GM19467 (cell line): Measurements from ENCODE around the gene HYAL3.

Source experiments
- ATAC-seq: cut with Tn5 transposase; IDR thresholded peaks from one replicate; pipeline ENCODE4 v1.9.1; 2021; ENCODE audit warnings: mild to moderate bottlenecking, moderate library complexity; ENCODE audit not compliant: unreplicated experiment

Gene HYAL3

DNA sequence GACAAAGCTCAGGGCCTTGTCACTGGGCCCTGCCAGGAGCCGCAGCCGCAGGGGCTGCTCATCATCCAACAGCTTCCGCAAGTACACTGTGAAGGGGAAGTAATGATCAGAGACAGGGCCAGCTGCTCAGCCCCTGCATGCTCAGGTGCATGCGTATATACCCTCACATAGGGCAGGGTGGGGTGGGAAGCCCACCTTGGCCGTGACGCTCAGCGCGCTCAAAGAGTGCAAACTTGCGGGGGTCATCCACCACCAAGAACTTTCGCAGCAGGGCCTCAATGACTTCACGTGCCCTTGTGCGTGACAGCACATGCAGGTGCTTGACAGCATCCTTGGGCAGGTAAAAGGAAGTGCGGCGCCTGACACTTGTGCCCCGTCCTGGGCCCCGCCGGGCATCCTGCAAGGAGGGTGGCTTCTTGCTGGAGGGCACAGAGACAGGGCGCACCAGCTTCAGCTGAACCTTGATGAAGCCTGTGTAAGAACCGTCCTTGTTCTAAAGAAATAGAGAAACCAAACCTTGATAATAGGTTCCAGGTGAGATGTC lies 32.2 kb upstream of the HYAL3 start:
- ATAC-seq, result no peak

DNA sequence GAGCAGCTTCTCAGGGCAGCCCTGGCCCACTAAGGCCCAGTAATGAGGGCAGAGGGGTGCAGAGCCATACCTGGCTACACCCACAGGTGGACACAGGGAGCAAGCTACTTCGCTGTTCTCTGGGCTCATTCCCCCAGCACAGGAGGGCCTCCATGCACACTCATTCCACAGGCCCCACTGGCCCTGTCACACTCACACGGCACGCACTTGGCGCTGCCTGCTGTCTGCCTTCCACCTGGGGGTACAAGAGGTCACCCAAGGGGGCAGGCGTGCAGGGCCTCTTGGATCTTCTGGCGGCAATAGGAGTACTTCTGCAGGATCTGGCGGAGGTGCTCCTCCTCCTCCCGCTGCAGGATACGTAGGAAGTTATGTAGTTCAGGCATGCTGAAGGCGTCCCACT lies 31.1 kb upstream of the HYAL3 start:
- no peak for ATAC-seq

DNA sequence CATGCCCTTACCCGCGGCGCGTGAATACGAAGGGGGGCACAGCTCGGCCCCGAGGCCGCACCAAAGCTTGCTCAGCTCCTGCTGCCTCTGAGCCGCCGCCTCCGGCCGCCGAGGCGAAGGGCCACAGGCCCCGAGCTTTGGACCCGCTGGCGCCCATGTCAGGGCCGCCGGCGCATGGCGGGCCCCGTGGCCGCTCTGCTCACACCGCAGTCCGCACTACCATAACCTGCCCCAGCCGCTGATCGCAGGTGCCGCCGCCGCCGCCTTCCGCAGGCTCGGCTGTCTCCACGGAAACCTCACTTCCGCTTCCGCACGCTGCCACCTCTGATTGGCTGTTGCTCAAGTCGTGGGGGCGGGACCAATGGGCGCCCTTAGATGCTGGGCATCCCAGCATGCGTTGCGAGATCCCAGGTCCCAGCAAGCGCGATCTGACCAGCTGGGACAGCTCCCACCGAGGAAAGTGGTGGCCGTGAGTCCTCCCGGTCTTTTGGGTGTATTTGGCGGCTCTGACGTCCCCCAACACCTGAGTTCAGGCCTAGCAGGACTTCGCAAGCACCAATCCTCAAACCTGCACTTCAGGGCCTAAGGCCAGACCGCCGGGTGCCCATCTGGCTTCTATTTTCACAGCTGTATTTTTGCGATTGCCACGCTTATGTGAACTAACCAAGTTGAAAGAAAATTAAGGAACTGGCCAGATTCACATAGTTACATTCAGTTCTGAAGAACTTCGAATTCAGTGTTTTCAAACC lies 28.9 kb upstream of the HYAL3 start, which contains the start of gene TUSC2:
Gene TUSC2, minus strand, starts transcription at position 281 of the 749 bp plus-strand sequence. Its CDS starts 124 bp downstream, at position 157.
- peak; percentile 73 for ATAC-seq

DNA sequence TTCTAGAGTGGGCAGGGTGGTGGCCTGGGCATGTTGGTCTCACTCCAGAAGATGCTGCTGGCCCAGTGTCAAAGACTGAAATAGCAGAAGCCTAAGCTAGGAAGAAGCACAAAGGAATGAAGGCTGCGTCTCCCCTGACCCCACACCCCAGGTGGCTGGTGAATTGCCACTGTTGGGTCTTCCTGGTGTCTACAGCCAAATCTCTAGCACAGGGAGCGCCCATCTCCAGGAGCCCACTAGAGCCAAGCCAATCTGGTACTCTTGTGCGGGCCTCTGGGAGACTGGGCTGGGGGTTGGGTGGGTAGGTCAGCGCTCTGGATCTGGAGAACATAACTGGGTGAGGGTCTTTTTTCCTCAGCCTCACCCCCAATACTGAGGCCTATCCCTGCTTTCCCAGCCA lies 27.9 kb upstream of the HYAL3 start:
- ATAC-seq, result no peak

DNA sequence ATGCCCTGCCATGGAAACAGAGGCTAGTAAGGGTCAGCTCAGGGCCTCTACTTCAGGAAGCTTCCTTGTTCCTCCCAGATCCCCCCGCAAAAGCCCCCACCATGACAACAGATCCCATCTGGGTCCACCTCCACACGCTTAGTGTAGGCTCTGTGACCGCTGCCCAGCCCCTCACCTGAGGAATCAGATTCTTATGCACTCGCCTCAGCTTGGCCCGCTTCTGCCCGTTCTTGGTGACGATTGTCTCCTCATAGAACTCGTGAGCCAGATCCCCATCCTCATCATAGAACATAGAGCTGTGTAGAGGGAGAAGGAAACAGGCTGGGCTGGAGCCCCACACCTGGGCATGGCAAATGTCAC lies 27.0 kb upstream of the HYAL3 start:
- ATAC-seq, result no peak

DNA sequence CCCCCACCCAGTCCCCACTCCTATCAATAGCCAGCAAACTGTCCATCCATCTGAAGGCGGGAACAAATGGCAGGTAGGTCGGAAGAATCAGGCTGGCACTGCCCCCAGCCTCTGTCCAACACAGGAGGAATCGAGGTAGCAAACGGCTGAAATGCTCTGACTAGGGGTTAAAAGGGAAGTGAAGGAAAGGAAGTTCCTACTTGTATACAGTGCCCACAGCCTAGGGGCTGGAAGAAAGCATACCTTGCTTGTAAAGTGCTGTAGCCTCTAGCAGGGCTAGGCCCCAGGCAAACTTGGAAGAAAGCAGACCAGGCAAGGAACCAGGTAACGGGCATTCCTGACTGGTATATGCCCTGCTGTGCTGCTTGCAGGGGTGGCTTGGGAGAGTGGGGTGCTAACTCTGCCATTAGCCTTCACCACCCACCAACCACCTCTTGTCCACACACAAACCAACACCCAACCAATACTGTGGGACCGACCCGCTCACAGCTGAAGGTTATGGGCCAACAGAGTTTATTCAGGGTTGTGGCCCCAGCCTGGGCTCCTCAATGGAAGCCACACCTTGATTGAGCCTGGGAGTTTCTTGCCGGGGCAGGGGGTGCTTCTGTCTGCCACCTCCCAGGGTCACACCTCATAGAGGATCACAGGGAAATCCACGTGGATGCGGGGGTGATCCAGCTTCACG lies 26.4 kb upstream of the HYAL3 start:
- ATAC-seq, result no peak

DNA sequence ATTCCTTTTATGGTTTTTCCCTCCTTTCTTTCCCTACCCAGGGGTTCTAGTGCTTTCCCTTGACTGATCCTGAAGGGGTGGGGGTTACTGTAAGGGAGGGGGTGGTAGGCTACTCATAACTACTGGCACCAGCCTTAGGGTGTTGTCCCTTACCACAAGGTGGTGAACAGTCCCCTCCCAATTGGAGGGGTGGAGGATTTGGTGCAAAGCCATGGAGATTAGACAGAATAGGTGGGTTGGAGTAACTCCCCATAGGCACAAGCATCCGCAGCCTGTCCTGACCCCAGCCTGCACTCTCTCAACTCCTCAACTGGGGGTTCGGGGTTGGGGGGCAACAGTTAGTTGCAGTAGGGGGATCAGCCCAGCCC lies 25.9 kb upstream of the HYAL3 start:
- ATAC-seq, result no peak

DNA sequence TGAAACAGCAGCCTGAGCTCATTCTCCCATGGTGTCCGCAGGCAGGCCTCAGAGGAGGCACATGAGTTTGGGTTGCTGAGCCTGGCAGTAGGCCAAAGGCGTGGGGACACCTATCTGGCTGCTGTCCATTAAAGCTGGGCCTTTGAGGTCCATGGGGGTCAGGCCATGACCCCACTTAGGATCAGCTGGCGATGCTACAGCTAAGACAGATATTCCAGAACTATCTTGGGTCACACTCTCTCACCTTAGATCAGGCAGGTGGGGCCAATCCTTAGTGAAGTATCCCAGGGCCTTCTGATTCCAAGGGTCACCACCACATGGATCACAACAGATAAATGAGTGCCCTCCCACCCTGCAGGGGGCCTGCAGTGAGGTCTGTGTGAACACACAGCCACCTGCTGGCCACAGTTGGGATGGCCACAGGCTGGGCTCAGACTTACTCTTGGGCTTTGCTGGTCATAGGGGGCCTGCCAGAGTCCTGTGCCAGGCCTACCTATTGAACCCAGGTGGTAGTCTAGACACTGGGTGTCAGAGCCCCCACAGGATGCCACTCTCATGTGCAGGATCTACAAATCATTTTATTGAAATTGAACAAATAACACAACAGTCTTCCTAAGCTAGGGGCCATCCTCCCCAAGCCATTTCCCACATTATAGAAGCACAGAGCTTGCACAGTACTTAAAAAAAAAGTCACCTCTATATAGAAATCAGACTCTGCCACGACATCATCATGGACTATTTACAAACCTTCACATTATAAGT lies 25.3 kb upstream of the HYAL3 start:
- no peak for ATAC-seq

DNA sequence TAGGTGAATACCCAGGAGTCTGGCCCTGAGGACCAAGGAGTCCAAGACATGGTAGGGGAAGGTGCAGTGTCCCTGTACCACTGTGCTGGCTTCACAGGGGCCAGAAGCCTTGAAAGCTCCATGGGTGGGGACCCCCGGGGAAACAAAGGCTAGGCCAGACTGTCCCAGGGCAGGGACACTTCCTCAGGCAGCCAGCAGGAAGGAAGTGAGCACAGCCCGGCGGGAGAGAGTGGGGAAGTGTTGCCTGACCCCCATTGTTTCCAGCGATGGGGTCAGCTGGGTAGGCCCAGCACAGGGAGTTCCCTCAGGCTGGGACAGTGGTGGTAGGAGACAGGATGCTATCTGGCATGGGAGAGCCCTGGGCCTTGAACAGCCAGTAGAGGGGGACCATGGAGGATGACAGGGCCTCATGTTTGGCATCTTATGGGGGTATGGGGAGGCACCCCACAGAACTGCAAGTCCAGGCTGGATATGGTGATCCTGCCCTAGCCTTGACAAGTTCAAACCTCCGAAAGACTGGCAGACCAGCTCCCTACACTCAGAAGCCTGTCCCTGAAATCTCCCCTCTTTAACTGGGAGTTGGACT lies 24.5 kb upstream of the HYAL3 start:
- ATAC-seq, result no peak

DNA sequence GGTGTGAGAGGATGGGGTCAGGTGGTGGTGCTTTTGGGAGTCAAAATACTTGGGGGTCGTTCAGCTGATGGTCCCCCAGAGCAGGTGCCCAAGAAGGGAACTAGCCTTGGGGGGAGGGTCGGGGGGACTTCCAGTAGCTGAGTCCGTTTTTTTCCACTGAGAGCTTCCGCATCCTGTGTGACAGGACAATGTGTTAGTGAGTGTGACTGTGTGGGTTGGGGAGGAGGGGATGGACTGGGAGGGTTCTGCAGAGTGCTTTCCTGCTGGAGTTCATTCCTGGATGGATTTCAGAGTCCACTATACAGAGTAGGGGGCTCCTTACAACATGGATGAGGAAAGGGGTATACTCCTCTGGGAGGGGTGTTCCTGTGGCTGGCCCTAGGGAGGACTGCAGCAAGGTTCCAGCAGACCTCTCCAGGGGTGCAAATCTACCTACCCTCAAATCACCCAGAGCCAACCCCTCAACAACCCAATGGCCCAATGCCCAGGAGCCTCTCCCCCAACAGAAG lies 23.9 kb upstream of the HYAL3 start:
- no peak for ATAC-seq

DNA sequence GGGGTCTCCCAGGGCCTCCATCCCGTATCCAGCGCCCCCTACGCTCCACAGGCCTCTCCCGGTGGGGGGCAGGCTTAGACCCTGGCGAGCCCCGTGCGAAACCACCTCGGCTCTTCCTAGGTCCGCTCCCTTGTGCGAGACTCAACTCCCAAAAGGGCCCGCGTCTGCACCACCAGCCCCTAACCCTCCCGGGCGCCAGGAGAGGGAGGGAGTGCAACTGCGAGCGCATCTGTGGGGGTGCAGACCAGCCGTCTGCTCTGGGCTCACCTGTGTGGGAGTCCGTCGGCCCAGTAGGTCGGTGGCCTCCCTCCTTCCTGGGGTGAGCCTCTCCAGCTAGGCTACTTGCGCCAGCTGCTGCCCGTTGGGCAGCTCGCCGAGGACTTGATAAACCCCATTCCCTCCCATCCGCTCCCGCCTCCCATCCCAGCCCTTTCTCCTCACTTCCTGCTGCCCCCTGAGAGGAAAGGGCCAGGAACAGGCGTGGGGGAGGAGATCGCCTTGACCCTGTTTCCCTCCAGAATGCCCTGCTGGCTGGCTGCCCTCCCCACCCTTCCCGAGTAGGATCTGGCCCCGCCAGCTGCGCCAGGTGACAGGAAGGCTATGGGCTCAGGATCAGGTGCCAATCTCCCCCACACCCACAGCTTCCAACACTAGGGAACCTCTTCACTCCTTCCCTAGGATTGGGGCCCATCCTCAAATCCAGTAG lies 23.3 kb upstream of the HYAL3 start, which contains the start of gene HYAL2:
Gene HYAL2, minus strand, starts transcription at position 360 of the 706 bp plus-strand sequence. CDS start 2,256 bp downstream, outside the sequence.
- ATAC-seq, result no peak

DNA sequence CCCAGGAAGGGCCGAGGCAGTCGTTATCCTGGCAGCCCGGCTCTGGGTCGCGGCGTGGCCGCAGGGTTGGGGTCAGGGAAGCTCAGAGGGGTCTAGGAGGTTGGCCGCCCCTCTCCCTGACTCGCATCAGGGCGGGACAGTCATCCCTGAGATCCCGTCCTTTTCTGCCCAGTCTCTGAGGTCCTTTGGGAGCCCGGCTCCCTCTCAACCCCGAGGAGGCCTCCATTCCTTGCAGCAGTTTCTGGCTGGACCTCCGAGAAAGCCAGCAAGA lies 22.8 kb upstream of the HYAL3 start:
- no peak for ATAC-seq

DNA sequence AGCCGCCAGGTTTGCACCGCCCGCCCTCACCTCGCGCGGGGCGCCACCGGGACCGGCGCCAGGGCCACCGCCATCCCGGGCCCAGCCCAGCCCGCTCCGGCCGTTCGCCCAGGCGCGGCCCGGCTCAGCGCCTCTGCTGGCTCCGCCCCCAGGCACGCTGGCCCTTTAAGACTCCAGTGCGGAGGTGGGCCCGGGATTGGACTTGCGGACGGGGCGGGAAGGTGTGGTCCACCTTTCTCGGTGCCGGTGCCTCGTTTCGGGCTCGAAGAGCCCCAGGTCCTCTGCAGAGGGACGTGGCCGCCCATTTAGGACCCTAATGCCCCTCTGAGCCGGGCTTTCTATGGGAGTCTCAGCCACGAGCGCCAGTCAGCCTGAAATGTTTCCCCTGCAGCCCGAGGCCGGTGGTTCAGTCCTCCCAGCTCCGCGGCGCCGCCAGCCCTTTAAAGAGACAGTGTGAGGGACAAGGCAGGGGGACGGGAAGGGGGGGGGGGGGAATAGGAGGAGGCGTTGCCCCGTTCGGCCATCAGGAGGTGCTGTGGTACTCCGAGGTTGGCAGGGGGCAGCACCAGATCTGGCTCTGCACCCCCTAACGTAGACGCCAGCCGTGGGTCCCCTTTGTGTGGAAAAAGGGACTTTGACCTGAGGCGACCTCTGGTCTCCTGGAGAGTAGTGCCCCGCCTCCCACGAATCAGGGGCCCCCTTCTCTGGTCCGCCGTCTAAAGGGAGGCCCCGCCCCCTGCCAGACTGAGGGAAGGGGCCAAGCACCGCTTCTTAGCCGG lies 22.3 kb upstream of the HYAL3 start:
- peak; percentile 70 for ATAC-seq

DNA sequence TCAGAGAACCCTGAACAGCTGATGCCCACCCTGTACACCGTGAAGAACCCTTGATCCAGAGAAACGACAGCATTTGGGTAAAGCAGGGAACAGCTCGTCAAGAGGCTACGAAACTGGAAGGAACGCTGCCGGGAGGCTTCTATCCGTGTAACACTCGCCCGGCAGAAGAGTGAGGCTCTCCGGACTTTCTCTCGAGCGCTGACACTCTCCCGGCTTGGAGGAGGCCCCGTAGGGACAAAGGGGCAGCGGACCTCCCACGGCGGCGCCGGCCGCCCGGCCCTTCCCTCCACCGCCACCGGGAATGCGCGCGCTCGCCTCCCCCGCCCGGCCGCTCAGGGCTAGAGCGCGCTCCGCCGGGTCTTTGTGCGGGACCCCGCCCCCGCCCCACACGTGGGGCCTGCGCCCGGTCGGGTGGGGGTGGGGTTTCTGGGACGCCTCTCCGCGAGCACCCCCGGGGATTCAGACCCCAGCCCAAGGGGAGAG lies 21.7 kb upstream of the HYAL3 start:
- ATAC-seq, result peak; percentile 33

DNA sequence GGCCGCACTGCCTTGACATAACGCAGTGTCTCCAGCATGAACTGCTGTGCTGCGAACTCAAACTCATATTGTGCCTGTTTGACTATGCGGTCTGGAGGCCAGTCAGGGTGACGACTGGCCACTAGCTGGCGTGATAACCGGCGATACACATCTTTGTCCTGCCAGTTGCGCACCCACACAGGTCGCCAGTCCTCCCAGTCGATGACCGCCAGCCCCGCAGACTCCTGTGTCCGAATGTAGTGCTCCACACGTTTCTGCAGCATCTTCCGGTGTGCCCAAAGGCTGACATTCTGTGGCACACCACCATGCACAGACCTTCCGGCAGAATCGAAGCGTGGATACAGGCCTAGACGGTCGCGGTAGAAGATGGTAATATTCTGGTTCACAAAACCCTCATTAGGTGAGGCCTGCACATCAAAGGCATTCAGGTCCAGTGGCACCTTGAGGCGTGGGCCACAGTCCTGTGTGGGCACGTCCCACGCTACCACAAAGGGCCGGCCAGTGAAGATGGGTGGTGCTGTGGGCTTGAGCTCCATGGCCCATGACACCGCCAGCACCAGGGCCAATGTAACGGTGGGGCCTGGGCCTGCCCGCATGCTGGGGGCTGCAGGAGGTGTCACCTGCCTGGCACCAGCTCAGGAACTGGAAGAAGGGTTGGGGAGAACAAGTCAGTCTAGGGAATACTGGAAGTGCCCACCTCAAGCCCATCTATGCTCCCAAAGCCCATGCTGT lies 20.9 kb upstream of the HYAL3 start:
- no peak for ATAC-seq

DNA sequence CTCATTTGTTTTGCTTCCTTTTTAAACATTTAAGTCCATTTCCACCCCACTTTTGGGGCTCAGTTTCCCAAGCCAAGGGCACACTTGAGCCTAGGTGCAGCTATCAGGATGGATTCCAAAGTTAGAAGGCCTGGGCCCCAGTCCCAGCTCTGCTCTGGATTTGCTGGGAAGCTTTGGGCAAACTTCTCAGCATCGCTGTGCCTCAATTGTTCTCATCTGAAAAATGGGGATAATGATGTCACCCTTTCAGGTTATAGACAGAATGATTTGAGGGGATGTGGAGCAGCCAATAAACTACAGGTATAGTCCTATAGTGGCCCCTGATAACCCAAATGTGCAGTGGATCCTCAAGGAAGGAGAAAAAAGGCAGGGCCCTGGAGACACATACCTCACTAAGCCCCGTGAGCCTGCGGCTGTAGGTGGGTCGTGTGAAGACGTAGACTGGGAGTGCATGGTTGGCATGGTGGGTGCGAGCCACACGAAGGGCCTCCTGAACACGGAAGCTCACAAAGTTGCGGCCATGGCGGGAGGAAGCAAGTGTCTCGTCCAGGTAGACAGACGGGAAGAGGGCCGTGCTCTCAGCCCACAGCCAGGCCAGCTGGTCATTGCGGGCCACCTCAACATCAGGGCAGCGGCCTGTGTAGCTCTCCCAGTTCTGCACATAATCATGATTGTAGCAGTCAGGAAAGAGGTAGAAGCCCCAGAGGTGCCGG lies 20.1 kb upstream of the HYAL3 start:
- no peak for ATAC-seq

DNA sequence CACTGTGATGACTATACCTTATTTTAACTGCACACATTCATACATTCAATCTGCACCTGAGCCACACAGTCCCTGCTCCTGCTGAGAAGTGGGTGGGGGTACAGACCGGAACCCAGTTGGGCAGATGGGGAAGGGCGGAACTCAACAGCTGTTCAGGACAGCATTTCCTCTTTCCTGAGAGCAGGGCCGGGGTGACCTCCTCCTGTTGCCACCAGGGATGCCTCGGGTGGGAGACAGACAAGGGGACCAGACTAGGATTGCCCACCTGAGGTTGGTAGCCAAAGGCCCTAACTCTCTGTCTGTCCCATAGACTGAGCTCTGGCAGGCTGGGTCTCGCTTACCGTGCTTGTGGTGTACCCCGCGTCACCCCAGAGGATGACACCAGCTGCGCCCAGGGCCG lies 19.4 kb upstream of the HYAL3 start:
- ATAC-seq, result no peak

DNA sequence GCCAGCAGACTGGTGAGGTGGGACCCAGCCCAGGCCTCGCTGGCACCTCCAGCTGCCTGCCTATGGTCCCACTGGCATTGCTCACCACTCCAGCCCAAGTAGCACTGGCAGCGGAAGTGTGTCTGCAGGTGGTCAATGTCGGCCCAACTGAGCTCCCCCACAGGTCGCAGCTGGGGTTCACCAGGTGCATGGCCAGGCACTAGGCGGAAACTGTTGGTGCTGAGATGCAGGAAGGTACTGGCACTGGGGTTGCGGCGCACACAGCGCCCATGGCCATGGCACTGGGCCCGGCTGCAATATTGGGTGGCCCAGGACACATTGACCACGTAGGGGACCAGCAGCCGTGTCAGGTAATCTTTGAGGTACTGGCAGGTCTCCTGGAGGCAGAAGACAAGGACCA lies 19.0 kb upstream of the HYAL3 start:
- no peak for ATAC-seq
